ENCODE results near the gene PMP22.

- TF ChIP-seq CTCF (IDR thresholded peaks at IDR 0.05; ENCODE audit: low read depth, low read length): no peak
- no peak for TF ChIP-seq POLR2A (IDR thresholded peaks at IDR 0.05; ENCODE audit: extremely low read depth, insufficient read length)
- no peak for TF ChIP-seq MAX (IDR thresholded peaks at IDR 0.05; ENCODE audit: low read depth, low read length)
- TF ChIP-seq MYC (IDR thresholded peaks at IDR 0.05; ENCODE audit: low read depth, low read length): no peak
Observed at GRCh38 chr17:15237106-15237425, 28.1 kb downstream of the PMP22 start.

All from NB4 (cell line).